NT2/D1 (cell line): Measurements from ENCODE around the gene POMGNT2.

Experiments used
- SUZ12 ChIP-seq: IDR thresholded peaks from 2 replicates; pipeline ENCODE4 v1.6.1; 2011; ENCODE audit not compliant: insufficient read length, insufficient read depth; ENCODE audit errors: extremely low read depth
- ZNF274 ChIP-seq: IDR thresholded peaks from 2 replicates; pipeline ENCODE4 v1.6.1; 2011; ENCODE audit warnings: mild to moderate bottlenecking, low read depth, low read length

- TF ChIP-seq SUZ12 (no peak), ZNF274 (no peak)
Observed at GRCh38 chr3:43154980-43155379, 49.1 kb upstream of the POMGNT2 start.
